CD4-positive, alpha-beta T cell treated with Interleukin-6 at 100 ng/mL for 8 hours (primary cell): Measurements from ENCODE around the gene RGL4.

ENCODE experiments used
- DNase-seq: peaks from one replicate; pipeline ENCODE4 v3.0.0-alpha.2; 2020; ENCODE audit warnings: mixed read lengths, low spot score

The RGL4 gene

DNA sequence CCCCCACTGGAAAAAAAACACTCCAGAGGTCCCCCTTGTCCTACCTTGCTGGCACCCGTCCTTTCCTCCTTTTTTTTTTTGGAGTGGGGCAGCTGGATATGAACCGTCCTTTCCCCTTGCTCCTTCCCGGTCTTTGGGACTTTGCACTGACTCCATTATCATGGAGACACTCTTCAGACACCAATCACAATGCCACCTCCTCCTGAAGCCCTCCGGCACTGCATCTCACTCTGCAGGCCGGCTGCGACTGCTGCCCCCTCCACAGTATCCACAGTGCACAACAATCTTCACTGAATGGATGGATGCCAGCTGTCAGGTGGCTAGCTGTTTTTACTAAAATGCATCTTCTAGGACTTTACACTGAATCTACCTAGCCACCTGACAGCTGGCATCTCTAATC, 12.7 kb upstream of the RGL4 start:
- no peak for DNase-seq

DNA sequence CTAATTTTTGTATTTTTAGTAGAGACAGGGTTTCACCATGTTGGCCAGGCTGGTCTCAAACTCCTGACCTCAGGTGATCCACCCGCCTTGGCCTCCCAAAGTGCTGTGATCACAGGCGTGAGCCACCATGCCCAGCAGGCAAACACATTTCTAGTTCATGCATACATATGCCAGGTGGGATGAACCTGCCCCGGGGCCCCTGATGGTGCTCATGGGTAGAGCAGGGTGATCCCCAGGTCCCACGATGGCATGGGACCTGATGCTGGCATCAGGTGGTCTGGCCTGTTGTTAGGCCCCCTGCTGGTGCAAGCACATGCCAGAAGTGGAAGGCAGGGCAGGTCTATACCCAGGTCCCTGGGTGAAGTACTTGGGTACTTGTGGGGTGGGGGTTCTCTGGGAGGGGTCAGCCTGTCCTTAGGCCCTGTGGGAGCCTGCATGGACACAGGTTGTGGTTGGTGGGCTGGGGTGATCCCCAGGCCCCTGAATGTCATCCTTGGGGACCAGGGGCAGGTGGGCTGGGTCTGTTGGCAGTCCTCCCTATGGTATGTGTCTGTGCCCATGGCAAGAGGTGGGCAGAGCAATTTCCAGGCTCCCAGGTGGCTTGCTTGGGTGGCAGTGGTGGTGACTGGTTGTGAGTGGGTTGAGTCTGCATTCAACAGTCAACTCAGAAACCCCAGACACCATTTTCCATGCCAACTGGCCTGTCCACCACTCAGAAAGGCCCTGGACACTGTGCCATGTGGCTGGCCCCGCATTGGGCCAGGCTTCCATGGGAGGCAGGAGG, 9.6 kb upstream of the RGL4 start:
- no peak for DNase-seq

DNA sequence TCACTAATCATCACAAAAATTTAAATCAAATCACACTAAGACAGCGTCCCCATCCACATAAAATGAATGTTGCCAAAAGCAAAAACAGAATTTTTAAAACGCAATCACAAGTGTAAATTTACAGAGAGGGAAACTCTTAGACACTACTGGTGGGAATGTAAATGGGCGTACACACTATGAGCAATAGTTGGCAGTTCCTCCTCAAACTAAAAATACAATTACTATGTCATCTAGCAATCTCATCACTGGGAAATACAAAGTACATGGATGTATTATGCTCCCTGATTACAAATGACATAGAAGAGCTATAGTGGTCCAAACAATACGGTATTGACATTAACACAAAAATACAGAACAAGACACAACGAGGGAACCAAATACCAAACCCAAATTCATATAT, 8.7 kb upstream of the RGL4 start:
- DNase-seq = no peak

DNA sequence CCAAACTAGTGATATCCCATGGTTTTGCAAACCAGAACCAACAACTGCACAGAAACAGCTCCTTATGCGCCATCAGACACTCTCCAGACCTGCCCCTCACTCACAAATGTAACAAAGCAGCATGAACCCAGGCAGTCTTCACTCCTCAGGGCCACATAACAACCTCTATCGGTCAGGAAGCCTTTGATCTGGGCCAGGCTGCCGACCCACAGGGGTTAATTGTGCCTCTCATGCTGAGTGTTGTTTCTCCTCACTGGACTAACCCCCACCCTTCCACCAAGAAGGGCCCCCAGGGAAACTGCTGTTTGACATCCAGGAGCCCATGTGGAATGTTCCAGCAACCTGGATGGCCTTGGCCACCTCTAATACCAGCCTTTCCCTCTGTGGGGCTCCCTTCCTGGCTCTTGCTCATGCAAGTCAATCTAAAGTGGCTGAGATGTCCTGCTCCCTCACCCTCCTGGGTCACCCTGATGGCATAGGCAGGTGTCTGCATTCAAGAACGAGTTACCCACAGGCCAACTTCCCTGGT, 7.9 kb upstream of the RGL4 start:
- no peak for DNase-seq

DNA sequence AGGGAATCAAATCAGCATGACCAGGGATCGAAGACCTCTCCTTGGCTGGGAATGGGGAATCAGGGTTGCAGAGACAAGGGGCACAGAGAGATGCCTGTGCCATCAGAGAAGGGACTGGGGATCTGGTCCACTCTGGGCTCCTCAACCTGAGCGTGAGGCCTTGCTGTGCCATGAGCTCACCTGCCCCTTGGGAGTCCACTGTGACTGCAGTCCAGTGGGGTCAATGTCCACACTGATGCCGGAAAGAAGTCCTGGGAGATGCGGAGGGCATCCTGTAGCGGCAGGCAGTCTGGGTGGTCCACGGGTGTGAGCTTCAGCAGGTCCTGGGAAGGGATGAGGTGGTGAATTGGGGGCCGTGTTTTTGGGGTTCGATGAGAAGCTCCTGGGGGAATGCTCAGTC, 7.3 kb upstream of the RGL4 start:
- DNase-seq = no peak

DNA sequence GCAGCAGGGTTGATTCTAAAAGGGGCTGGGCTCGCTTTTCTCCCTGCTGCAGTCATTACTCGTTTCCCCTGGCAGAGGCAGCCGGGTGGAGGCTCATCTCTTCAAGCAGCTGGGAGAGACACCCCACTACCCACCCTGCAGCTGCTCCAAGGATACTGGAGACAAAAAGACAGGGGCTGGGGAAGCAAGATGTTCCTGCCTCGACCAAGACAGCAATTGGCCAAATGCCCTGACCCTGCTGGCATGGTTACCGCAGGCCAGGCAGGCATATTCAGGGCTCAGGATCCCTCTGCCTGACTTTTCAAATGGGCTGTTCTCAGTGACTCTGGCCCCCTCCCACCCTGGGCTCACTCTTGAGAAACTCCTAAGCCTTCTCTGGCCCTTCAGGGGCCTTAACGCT, 6.8 kb upstream of the RGL4 start:
- no peak for DNase-seq

DNA sequence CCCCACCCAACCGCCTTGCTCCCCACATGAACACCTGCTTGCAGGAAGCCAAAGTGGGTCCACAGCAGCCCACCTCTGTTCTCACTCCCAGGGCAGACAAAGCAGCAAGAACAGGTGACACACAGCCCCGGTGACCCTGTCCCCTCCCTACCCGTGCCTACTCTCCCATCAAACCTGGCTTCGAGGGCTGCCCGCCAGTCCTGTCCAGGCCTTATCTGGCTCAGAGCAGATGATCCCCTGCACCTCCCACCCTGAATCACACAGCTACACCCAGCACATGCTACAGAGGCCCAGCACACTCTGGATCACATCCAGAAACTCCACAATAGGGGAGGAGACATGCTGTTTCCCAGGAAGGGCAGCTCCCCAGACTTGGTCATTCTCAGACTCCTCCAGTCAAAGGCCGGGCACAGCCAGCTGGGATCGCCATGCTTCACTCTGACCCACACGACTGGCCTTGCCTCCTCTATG, 6.2 kb upstream of the RGL4 start:
- no peak for DNase-seq

DNA sequence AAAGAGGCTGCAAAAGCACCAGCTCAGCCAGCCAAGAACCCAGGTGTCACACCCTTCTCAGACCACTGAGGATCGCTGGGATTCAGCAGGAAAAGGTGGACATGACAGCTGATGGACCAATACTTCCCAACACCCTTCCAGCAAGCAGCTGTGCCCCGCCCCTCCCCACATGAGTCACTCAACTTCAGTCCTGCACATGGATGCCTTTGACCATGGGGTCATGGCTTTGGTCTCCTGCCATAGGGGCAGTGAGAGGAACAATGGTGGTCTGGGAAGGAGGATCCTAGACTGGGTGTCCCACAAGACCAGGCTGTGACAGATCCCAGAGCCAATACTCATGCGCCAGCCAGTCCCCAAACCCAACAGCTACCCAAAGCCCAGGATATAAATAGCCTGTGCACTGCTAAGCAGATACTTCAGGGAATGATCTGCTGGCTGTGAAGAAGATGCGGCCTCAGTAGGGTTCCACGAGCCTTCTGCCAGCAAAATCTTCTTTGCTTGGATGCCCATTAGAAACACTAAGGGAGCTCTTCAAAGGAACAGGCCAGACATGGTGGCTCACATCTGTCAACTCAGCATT, 5.5 kb upstream of the RGL4 start:
- DNase-seq = no peak

DNA sequence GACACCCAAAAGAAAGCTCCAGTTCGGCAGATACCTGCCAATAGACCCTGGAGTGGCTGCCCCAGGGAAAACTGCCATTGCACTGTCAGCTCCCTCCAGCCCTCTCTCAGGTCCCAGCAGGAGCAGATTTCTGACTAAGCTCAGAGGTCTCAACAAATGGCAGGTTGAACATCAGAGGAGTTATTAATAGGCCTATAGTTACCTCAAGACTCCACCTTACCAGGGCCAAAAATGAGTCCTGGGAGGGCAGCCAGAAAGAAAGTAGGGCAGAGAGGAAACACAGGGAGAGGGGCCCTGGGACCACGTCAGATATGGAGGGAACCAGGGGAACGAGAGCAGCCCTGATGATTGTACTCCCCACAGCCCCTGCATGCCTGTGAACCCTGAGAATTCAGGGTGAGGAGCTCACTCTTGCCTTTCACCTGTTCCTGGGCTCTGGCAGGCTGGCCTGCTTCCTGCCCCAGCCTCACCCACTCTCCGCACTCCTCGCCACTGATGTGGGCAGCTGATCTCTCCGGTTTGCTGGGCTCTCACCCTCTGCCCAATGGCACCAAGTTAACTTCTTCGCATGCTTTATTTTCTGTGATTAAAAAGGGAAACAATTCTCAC, 4.3 kb upstream of the RGL4 start:
- DNase-seq = no peak

DNA sequence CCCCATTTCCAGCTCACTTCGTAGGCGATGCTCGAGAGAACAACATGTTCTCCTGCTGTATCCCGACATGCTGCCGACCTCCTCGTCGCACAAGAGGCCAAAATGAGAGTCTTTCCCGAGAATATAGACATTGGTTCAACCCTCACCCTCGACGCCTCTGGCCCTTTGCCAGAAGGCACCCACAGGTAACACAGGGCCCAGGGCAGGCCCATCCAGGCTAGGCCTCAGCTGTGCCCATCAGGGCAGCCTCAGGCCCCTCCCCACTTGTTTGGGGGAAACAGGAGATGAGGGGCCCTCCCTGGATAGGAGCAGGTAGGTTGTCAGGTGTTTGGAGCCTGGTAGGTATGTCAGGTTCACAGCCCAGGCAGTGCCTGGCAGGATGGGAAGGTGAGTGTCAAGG, 2.7 kb upstream of the RGL4 start:
- DNase-seq = no peak

DNA sequence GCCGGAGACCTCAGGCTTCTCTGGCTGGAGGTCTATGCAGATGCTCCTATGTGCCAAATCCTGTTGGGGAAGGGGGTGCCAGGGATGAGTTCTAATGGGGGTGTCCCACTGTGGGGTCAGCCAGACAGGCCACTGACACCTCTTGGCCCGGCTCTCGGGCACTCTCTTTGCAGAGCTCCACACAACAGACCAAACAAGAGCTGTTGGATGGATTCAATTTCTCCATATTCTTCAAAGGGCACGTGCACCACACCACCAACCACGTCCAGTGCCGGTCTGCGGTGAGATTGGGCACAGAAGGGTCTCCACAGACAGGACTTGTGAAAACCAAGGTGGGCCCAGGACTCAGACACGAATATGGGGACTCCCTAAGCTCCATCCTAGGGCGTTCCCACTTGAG, 2.2 kb upstream of the RGL4 start:
- no peak for DNase-seq

DNA sequence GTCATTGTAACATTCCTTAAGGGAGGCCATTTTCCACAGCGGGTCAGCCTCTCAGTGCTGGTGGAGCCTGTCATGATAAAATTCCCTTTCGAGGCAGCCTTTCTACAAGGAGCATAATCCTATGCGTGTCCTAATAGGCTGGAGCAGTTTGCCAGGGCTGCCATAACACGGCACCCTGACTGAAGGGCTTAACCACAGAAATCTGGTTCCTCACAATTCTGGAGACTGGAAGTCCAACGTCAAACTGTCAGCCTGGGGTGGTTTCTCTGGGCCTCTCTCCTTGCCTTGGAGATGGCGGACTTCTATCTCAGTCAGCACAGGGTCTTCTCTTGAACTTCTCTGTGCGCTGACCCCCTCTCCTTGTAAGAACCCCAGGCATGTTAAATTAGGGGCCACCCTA, 1.4 kb upstream of the RGL4 start:
- no peak for DNase-seq

DNA sequence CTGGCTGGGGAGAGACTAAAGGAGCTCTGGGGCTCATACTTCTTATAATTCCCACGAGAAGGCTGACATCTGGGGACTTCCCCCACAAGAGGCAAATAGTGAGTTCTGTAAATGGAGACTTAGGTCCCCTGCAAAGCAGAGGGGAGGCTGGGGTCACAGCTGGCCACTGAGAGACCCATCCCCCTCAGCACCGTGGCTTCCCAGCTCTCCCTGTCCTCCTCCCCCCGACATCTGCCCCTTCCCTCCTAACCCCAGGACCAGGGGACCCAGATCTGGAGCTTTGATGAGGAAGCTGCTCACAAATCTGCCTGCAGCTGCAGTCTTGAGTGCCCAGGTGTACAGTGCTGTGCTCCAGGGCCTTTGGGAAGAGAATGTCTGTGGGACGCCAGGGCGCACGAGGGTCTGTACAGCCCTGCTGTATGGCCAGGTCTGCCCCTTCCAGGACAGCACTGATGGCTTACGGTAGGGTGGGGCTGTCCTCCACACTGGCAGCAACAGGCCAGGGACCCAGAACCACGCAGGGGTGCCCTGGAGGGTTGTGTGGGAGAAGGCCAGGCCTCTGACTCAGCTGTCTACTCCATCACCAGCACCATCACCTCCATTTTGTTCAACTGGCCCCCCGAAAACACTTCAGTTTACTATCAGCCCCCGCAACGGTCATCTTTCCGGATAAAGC, 1.1 kb downstream of the RGL4 start:
- DNase-seq = no peak

DNA sequence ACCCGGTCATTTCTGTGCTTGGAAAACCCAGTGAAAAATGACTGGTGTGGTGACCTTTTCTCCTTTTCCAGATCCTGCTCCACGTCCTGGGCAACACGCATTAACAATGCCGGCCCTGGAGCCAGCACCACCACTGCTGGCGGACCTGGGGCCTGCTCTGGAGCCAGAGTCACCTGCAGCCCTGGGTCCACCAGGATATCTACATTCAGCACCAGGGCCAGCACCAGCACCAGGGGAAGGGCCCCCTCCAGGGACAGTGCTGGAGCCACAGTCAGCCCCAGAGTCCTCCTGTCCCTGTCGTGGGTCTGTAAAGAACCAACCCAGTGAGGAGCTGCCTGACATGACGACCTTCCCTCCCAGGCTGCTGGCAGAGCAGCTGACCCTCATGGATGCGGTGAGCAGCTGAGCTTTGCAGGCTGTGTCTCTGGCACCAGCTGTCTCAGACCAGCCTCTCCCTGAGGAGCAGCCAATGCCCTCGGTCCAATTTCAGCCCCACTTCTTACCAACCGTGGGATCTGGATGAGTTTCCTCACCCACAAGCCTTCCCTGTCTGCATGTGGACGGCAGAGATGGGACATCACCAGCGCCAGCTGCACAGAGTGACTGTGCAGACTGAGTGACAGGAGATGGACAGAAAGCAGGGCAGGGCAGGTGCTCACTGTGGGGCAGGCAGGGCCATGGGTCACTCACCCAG, 1.9 kb downstream of the RGL4 start:
- DNase-seq = no peak

DNA sequence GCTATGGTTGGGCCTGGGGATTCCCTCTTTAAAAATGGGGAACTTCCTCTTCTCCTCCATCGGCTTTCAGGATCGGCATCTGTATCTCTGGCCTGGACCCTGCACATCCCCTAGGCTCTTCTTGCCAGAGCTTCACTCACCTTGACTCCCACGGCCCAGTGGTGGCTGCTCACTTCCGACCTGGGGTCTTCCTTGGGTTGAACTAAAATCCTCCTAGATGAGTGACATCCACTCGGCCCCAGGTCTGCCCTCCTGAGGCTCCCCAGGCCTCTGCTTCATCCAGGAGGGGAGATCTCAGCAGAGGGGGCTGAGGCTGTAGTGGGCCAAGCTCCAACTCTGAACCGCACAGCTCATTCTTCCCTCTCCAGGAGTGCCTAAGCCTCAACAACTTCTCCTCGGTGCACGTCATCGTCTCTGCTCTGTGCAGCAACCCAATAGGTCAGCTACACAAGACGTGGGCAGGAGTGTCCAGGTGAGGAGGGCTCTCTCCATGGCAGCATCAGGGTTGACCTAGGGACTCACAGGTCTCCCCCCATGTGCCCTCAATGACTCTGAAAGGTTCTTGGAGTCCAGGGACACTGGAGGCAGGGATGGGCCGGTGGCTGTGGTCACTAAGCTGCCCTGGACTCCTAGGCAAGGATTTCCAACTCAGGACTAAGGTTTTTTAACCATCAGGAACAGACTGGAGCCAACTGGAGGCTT, 3.3 kb downstream of the RGL4 start:
- DNase-seq = no peak

DNA sequence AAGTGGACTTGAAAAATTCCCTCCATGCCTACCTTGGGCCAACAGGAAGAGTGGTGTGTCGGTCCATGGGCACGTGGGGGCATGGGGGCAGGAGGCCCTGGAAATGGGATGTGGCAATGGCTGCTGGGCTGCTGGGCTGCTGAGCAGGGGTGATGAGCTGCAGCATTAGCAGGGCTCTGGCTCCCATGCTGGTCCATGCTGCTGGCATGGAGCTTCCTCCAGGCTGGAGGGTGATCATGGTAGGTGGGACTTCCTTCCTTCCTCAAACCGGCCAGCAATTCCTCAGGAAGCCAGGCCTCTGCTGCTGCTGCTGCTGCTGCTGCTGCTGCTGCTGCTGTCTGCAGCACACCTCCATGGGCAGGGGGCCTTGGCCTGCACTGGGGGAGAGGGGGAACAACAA, 4.3 kb downstream of the RGL4 start:
- no peak for DNase-seq

DNA sequence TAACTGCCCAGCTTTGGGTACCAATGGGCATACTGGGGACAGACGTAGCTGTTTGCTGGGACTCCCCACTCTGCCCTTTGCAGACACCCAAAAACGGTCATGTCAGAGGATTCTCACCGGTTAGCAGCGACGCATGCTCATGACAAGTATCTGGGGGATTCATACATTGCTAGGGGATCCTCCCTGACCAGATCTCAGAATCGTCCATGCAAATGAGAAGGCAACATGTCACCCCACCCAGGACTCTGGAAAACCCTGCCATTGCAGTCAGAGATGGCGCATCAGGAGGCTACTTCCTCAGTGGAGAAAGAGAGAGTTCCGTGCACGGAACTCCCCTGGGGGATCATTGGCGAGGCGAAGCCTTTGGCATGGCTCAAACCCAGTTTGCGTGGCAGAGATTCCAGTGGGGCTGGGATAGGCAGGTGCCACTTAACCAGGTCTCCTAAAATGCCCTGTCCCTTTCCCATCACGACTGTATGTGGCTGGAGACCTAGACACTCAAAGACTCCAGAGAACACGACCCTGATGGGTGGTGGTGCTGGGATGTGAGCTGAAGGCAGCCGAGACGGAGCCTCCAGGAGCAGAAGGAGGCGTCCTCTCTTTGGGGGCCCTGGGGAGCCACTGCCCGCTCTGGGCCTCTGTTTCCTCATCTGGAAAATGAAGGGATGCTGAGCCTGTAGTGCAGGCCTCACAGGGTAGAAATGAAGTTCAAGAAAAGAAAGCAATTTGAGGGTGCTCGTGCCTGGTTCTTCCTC, 4.9 kb downstream of the RGL4 start:
- no peak for DNase-seq

DNA sequence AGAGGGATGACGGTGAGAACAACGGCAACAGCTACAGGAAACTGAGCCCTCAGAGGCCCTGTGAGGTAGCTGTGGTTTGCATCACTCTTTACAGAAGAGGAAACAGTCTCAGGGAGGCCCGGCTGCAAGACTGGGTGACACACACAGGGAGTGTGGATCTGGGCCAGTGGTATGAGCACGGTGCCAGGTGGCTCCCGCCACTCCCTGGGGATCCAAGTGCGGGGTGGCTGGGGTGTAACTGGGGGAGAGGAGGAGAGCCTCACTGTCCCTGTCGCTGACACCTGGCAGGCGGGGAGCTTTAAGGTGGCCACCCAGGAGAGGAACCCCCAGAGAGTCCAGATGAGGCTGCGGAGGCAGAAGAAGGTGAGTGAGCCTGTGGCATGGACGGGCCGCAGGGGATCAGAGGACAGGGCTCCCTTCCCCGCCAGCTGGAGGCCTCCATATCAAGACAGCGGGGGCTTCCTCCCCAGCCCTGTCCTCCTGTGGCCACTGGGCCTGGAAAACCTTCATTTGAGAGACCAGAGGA, 5.6 kb downstream of the RGL4 start:
- DNase-seq = peak; percentile 87

DNA sequence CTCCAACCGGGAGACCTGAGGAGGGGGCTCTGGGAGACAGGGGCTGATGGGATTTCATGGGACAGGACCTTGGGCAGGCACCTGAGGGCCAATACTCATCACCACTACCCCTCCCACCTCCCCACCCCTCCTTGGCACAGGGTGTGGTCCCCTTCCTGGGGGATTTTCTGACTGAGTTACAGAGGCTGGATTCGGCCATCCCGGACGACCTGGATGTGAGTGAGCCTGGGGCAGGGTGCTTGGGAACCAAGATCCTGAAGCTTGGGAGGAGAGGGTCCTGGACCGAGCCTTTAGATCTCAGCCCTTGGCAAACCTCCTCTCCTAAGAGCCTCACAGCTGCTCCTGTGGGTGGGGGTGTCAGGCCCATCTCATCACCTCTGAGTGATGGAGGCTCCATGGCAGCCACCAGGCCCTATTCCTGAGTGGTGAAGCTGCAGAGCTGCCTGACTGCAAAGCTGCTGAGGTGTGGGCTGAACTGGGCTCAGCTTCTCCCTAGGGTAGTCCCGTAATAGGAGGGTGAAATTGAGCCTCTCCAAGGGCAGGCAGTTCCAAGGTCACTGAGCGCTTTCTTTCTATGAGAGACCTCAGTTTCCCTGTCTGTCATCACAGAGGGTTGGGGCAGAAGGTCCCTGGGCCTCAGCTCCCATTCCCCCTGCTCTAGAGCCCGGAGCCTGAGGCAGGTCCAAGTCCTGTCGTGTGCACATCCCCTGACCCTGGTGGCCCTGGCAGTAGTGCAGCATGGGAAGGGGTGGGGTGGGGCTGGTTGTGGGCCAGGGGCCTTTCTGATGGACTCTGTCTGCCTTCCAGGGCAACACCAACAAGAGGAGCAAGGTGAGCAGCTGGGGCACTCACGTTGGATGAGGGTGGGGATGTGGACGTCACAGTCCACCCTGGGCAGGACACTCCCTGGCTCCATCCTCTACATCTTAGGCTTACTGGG, 6.5 kb downstream of the RGL4 start:
- DNase-seq = no peak
